GM12878 (cell line): ENCODE measurements around the gene KMT2B. TPM values are rescaled to one million over a fixed set of nuclear protein-coding genes. Genes with fewer than 3 reads are reported as not detected.

ENCODE experiments used
- ATF7 ChIP-seq: fragments of 450-650 bp; IDR thresholded peaks from 2 replicates; pipeline ENCODE4 v1.6.1; 2016; ENCODE audit warnings: low read depth, mild to moderate bottlenecking
- BHLHE40 ChIP-seq, 2 experiments: fragments of 450-650 bp in 1 of 2; IDR thresholded peaks; 2 replicates each; pipeline ENCODE4 v1.6.1; 2011 to 2017; ENCODE audit warnings: low read depth in 2 of 2, borderline replicate concordance in 1 of 2, improper control_type of control experiment in 1 of 2, low read length in 1 of 2, mild to moderate bottlenecking in 1 of 2
- CBFB ChIP-seq: IDR thresholded peaks from 2 replicates; pipeline ENCODE4 v1.6.1; 2016; ENCODE audit warnings: antibody characterized with exemption, low read depth
- CBX3 ChIP-seq: fragments of 200-600 bp; sonication (generic); IDR thresholded peaks from 2 replicates; pipeline ENCODE4 v1.6.1; 2016; ENCODE audit warnings: low read depth, borderline replicate concordance
- CHD4 ChIP-seq: fragments of 200-600 bp; sonication (generic); IDR thresholded peaks from 2 replicates; pipeline ENCODE4 v1.6.1; 2016; ENCODE audit warnings: mild to moderate bottlenecking
- DPF2 ChIP-seq: fragments of 450-650 bp; IDR thresholded peaks from 2 replicates; pipeline ENCODE4 v1.6.1; 2017; ENCODE audit warnings: mild to moderate bottlenecking
- GATAD2B ChIP-seq: fragments of 450-650 bp; conservative IDR thresholded peaks from 2 replicates; pipeline ENCODE4 v1.6.1; 2017; ENCODE audit warnings: low read depth, mild to moderate bottlenecking, moderate library complexity
- HDGF ChIP-seq: fragments of 450-650 bp; IDR thresholded peaks from 2 replicates; pipeline ENCODE4 v1.6.1; 2016; ENCODE audit warnings: antibody characterized with exemption
- IKZF2 ChIP-seq, 2 experiments: fragments of 450-650 bp; IDR thresholded peaks; 2 replicates each; pipeline ENCODE4 v1.6.1; 2017; ENCODE audit warnings: mild to moderate bottlenecking in 2 of 2, moderate library complexity in 2 of 2
- JUNB ChIP-seq: IDR thresholded peaks from 2 replicates; pipeline ENCODE4 v1.6.1; 2016; ENCODE audit warnings: antibody characterized with exemption, mild to moderate bottlenecking
- JUND ChIP-seq: IDR thresholded peaks from 2 replicates; pipeline ENCODE4 v1.6.1; 2012; ENCODE audit warnings: low read depth, mild to moderate bottlenecking, low read length, improper control_type of control experiment, moderate library complexity
- KDM1A ChIP-seq: fragments of 200-600 bp; sonication (generic); IDR thresholded peaks from 2 replicates; pipeline ENCODE4 v1.6.1; 2016; ENCODE audit warnings: borderline replicate concordance
- MXI1 ChIP-seq: fragments of 150-350 bp; IDR thresholded peaks from 2 replicates; pipeline ENCODE4 v1.6.1; 2011; ENCODE audit warnings: low read depth, mild to moderate bottlenecking, inconsistent platforms, low read length, improper control_type of control experiment
- NBN ChIP-seq: fragments of 450-650 bp; IDR thresholded peaks from 2 replicates; pipeline ENCODE4 v1.6.1; 2016
- NR2C1 ChIP-seq: fragments of 450-650 bp; IDR thresholded peaks from 2 replicates; pipeline ENCODE4 v1.6.1; 2017; ENCODE audit warnings: antibody characterized with exemption, mild to moderate bottlenecking, moderate library complexity
- POU2F2 ChIP-seq: IDR thresholded peaks from 3 replicates; pipeline ENCODE4 v1.6.1; 2011; ENCODE audit warnings: low read depth, mild to moderate bottlenecking, low read length, borderline replicate concordance
- RAD51 ChIP-seq: fragments of 450-650 bp; IDR thresholded peaks from 2 replicates; pipeline ENCODE4 v1.6.1; 2016; ENCODE audit warnings: moderate library complexity, mild to moderate bottlenecking, inconsistent platforms
- RCOR1 ChIP-seq: conservative IDR thresholded peaks from 2 replicates; pipeline ENCODE4 v1.6.1; 2012; ENCODE audit warnings: low read depth, low read length, improper control_type of control experiment
- SMAD1 ChIP-seq: fragments of 450-650 bp; IDR thresholded peaks from 2 replicates; pipeline ENCODE4 v1.6.1; 2018; ENCODE audit warnings: mild to moderate bottlenecking, low read depth; ENCODE audit not compliant: partially characterized antibody
- ZBED1 ChIP-seq: IDR thresholded peaks from 2 replicates; pipeline ENCODE4 v1.6.1; 2016; ENCODE audit warnings: borderline replicate concordance
- ZNF217 ChIP-seq: fragments of 450-650 bp; IDR thresholded peaks from 2 replicates; pipeline ENCODE4 v1.6.1; 2017; ENCODE audit warnings: antibody characterized with exemption, mild to moderate bottlenecking
- ZNF687 ChIP-seq: fragments of 450-650 bp; IDR thresholded peaks from 2 replicates; pipeline ENCODE4 v1.6.1; 2017; ENCODE audit warnings: mild to moderate bottlenecking, moderate library complexity
- polyA plus RNA-seq, 11 experiments: library from polyadenylated mRNA; depleted of rRNA in 4 of 11; unstranded in 6 of 11; stranded (reverse) in 5 of 11; fragments of >200 nt; fragmentation: Nextera tagmentation in 4 of 11; fragmentation: Illumina TruSeq in 1 of 11; extraction: Ambion mirVana in 4 of 11; extraction: Trizol in 1 of 11; gene quantifications; 1 replicate in 1 of 11; 2 replicates in 10 of 11; pipeline versions ENCODE4 v1.2.1 to v1.2.3, GENCODE V29; 2011 to 2016; ENCODE audit warnings: inconsistent platforms in 2 of 11, missing spikeins in 2 of 11, low read depth in 1 of 11
- total RNA-seq, 4 experiments: library from RNA; depleted of rRNA in 3 of 4; stranded (reverse); fragments of >200 nt in 3 of 4; fragmentation: Illumina TruSeq in 1 of 4; extraction: Trizol in 1 of 4; gene quantifications; 2 replicates each; pipeline versions ENCODE4 v1.2.1 to v1.2.3, GENCODE V29; 2013 to 2021

KMT2B gene
- total and polyA plus RNA-seq, 10 of the 15 experiments (the other 5 are each of a cell fraction or from before 2014, with no cell fraction given): 0.71 to 35.6 (median 6.0) TPM

- peak; percentile 99 for TF ChIP-seq ZNF687
- no peak for TF ChIP-seq ZBED1
- no peak for TF ChIP-seq HDGF
- no peak; the same call in 1 of the 2 replicates for TF ChIP-seq ZNF217
- peak; percentile 49; the same call in 1 of the 2 replicates for TF ChIP-seq GATAD2B
- TF ChIP-seq JUND: peak; percentile 98
- no peak for TF ChIP-seq CBX3
- peak; percentile 69 for TF ChIP-seq NBN
- peak; percentile 59 to 74 for TF ChIP-seq BHLHE40 (IDR thresholded peaks at IDR 0.05; ENCODE audit: borderline replicate concordance in 1 of 2, low read depth in 2 of 2, low read length in 1 of 2)
- TF ChIP-seq JUNB: peak; percentile 97
- TF ChIP-seq ATF7: peak; percentile 68
- TF ChIP-seq DPF2: peak; percentile 90
- TF ChIP-seq IKZF2 (IDR thresholded peaks at IDR 0.05): peak; percentile 77 to 87
- TF ChIP-seq CHD4: no peak
- TF ChIP-seq MXI1: peak; percentile 84
- TF ChIP-seq KDM1A: no peak
- peak; percentile 37; the same call in 1 of the 2 replicates for TF ChIP-seq CBFB
- TF ChIP-seq RAD51: no peak
- TF ChIP-seq POU2F2: peak; percentile 99
- TF ChIP-seq RCOR1: 0 out of 2 replicates have a peak, but pooled peaks have one; percentile 59
- TF ChIP-seq NR2C1: peak; percentile 20; the same call in 1 of the 2 replicates
- peak; percentile 17 for TF ChIP-seq SMAD1
Observed at GRCh38 chr19:35710784-35711723, 6.7 kb upstream of the KMT2B start (continued).
